ENCODE measurements around the gene MRPL21. TPM values are rescaled to one million over a fixed set of nuclear protein-coding genes. Genes with fewer than 3 reads are reported as not detected.

The MRPL21 gene
- total and polyA plus RNA-seq, 8 donors, result 32.4 to 67.2 (median 58.3) TPM

DNA sequence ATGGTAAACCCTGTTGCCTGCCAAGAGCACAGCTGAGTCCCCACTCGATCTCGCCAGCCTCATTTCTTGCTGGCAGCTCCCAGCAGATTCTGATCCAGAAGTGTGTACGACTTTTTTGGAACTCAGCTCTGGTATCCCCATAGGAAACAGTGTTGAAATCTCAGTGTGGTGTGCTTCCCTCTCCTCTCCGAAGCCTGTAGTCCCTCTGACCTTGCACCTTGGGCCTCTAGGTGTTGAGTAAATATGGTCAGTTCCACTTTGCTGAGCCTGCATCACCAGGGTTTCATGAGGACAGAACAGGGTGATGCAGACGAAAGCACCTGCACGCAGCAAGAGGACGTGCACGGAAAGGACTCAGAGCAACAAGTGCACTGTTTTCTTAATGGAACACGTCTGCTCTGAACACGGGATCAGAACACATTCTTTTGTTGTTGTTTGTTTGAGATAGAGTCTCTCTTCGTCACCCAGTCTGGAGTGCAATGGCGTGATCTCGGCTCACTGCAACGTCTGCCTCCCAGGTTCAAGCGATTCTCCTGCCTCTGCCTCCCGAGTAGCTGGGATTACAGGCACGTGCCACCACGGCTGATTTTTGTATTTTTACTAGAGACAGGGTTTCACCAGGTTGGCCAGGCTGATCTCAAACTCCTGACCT lies 58.2 kb downstream of the MRPL21 start:
- TF ChIP-seq, protein P1, sequence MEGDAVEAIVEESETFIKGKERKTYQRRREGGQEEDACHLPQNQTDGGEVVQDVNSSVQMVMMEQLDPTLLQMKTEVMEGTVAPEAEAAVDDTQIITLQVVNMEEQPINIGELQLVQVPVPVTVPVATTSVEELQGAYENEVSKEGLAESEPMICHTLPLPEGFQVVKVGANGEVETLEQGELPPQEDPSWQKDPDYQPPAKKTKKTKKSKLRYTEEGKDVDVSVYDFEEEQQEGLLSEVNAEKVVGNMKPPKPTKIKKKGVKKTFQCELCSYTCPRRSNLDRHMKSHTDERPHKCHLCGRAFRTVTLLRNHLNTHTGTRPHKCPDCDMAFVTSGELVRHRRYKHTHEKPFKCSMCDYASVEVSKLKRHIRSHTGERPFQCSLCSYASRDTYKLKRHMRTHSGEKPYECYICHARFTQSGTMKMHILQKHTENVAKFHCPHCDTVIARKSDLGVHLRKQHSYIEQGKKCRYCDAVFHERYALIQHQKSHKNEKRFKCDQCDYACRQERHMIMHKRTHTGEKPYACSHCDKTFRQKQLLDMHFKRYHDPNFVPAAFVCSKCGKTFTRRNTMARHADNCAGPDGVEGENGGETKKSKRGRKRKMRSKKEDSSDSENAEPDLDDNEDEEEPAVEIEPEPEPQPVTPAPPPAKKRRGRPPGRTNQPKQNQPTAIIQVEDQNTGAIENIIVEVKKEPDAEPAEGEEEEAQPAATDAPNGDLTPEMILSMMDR (IDR thresholded peaks at IDR 0.05), result no peak
- Histone ChIP-seq H3K4me3 (no peak overlapping the region), H3K36me3 (no peaks in the 10 kb centered on the region), H3K4me1 (peaks cover under 1 to 24% of the 10 kb centered on the region in 2 donors), H3K27me3 (no peaks in the 10 kb centered on the region), H3K9me3 (no peaks in the 10 kb centered on the region), H3K27ac (no peak overlapping the region)
- DNase-seq (peak in 1 of 4 donors; percentile 62), ATAC-seq (no peak)
- intact Hi-C loops (cut with DNase I), result no loop called here

DNA sequence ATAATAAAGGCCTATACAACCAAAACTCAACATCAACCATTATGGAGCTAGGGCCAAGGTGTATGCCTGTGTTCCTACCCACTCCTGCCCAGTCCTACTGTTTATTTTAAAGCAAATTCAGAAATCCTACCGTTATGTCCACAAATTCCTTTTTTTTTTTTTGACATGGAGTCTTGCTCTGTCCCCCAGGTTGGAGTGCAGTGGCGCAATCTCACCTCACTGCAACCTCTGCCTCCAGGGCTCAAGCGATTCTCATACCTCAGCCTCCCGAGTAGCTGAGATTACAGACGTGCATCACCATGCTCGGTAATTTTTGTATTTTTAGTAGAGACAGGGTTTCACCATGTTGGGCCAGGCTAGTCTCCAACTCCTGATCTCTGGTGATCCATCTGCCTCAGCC lies 58.8 kb downstream of the MRPL21 start:
- no peak overlapping the region for H3K4me3 ChIP-seq
- H3K36me3 ChIP-seq, result no peaks in the 10 kb centered on the region
- H3K27me3 ChIP-seq, result no peaks in the 10 kb centered on the region
- peaks cover 6 to 31% of the 10 kb centered on the region in 2 donors for H3K4me1 ChIP-seq
- no peaks in the 10 kb centered on the region for H3K9me3 ChIP-seq
- TF ChIP-seq, protein P1 (IDR thresholded peaks at IDR 0.05), result no peak
- ATAC-seq (no peak), DNase-seq (no peak)
- no peak overlapping the region for H3K27ac ChIP-seq
- intact Hi-C loops (cut with DNase I), result no loop called here

DNA sequence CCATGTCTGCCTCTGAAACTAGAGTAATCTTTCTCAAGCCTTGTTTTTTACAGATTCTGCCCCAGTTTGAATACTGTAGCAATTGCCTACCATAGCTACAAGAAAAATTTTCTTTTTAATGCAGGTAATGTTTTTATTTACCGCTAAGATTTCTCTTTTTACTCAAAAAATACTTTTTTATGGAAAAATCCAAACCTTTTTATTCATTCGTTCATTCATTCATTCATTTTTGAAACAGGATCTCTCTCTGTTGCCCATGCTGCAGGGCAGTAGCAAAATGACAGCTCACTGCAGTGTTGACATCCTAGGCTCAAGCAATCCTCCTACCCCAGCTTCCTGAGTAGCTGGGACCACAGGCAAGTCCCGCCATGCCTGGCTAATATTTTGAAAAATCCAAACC lies 59.3 kb downstream of the MRPL21 start:
- TF ChIP-seq, protein P1 (IDR thresholded peaks at IDR 0.05), result no peak

DNA sequence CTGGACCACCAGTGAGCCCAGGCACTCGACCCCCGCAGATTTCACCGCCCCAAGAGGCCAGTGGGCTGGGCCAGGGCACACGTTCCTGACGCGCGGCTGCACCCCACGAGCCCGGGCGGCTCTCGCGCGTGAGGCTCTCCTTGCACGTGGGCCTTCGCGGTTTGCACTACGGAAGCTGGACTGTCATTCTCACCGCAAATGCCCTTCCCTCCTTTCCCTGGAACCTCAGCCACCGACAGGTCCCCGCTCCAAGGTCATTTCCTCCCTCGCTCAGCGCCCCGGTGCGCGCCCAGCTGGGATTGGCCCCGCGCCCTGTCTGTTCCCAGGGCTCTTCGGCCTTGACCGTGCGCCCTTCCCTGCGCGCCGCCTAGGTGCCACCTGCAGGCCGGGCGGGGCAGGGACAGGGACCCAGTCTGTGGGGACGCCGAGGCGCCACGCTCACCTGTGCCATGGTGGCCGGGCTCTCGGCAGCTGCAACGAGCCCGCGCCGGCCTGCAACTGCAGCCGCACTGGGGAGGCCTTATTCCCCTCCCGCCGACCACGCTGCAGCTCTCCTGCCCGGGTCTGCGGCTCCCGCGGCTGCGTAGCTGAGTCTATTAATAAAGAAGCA lies 59.8 kb downstream of the MRPL21 start:
- intact Hi-C loops (cut with DNase I), result no loop called here
- no peaks in the 10 kb centered on the region for H3K36me3 ChIP-seq
- H3K4me1 ChIP-seq, result peaks cover 9 to 41% of the 10 kb centered on the region in 2 donors
- no peaks in the 10 kb centered on the region for H3K27me3 ChIP-seq
- ATAC-seq (peak; percentile 80), DNase-seq (peak; percentile 35 to 97 (median 80))
- TF ChIP-seq, protein P1 (IDR thresholded peaks at IDR 0.05), result peak; percentile 46 to 71
- H3K9me3 ChIP-seq, result no peaks in the 10 kb centered on the region
- H3K4me3 ChIP-seq, result peak overlapping the region; percentile 90 to 99
- H3K27ac ChIP-seq, result peak overlapping the region in 1 of 2 donors; percentile 98

More for the DNA sequence above, 59.3 kb downstream of the MRPL21 start:
- intact Hi-C loops (cut with DNase I), result no loop called here
- Histone ChIP-seq H3K4me3 (peak overlapping the region; percentile 90 to 99), H3K9me3 (no peaks in the 10 kb centered on the region), H3K4me1 (peaks cover 9 to 35% of the 10 kb centered on the region in 2 donors), H3K36me3 (no peaks in the 10 kb centered on the region), H3K27ac (peak overlapping the region in 1 of 2 donors; percentile 98), H3K27me3 (no peaks in the 10 kb centered on the region)
- DNase-seq (no peak), ATAC-seq (no peak)

DNA sequence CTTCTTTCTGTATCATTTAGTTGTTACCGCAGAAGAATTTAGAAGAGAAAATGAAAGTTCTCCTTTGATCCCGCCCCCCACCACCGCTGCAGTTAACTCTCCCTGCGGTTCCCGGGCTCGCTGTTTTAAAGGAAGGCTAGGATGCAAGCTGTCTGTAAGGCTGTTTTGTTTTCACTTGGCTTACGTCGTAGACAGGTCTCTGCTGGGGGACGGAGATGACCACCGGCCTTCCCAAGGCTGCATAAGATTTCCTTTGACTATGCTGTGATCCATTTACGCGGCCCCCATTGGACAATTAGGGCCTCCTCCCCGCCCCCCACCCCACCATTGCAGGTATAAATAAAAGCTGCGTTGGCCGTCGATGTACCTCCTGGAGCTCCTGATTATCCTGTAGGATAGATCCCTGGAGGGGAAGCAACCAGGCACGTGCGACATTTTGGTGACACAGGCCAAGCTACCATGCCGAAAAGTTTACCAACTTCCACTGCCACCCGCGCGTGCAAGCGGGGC lies 60.5 kb downstream of the MRPL21 start:
- H3K36me3 ChIP-seq, result no peaks in the 10 kb centered on the region
- TF ChIP-seq, protein P1 (IDR thresholded peaks at IDR 0.05), result no peak
- no peaks in the 10 kb centered on the region for H3K27me3 ChIP-seq
- DNase-seq, result peak in 1 of 4 donors; percentile 29
- H3K4me1 ChIP-seq, result peaks cover 15 to 48% of the 10 kb centered on the region in 2 donors
- intact Hi-C loops (cut with DNase I), result no loop called here
- peak; percentile 3 for ATAC-seq
- peak overlapping the region; percentile 90 to 99 for H3K4me3 ChIP-seq
- H3K27ac ChIP-seq, result peak overlapping the region; percentile 64 to 98
- H3K9me3 ChIP-seq, result no peaks in the 10 kb centered on the region
